Medulla oblongata (tissue), 1 donor: ENCODE results near the gene SURF1.
A peak's percentile ranks its signal among the peaks of the same experiment; 100 is the strongest.
"Not testable (repeated sequence)": the region's sequence is repeated elsewhere in the genome, so short reads cannot be mapped to it uniquely, and the experiment has no call there.

Experiments used
- DNase-seq: peaks from one replicate; pipeline ENCODE4 v3.0.0-alpha.2; 2015; ENCODE audit errors: extremely low spot score

SURF1 gene, protein sequence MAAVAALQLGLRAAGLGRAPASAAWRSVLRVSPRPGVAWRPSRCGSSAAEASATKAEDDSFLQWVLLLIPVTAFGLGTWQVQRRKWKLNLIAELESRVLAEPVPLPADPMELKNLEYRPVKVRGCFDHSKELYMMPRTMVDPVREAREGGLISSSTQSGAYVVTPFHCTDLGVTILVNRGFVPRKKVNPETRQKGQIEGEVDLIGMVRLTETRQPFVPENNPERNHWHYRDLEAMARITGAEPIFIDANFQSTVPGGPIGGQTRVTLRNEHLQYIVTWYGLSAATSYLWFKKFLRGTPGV

DNA sequence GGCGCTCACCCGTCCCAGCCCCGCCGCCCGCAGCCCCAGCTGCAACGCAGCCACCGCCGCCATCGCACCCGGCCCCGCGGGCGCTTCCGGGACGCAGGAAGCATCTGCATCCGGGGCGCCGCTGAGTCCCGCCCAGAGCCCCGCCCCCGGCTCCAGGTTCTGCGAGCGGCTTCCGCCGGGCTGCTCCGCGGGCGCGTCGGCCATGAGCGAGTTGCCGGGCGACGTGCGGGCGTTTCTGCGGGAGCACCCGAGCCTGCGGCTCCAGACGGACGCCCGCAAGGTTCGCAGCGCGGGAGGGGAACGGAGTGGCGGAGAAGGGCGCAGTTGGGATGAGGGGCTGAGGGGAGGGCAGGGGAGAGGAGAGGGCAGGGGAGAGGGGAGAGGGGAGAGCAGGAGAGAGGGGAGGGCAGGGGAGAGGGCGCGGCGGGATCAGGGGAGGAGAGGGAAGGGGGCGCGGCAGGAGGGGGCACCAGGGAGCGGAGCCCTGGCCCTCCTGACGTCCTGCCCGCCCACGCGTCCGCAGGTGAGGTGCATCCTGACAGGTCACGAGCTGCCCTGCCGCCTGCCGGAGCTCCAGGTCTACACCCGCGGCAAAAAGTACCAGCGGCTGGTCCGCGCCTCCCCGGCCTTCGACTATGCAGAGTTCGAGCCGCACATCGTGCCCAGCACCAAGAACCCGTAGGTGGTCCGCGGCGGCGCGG is at the start of gene SURF1, which contains the start of gene SURF2:
Gene SURF1, minus strand, starts transcription at position 97 of the 701 bp plus-strand sequence. Its CDS starts 34 bp downstream, at position 63.
Gene SURF2, plus strand, starts transcription at position 160 of the 701 bp plus-strand sequence. Its CDS starts 43 bp downstream, at position 203.
- DNase-seq: peak; percentile 85

GRCh38 chr9:133405508-133406438 is 49.5 kb upstream of the SURF1 start:
- no peak for DNase-seq

DNA sequence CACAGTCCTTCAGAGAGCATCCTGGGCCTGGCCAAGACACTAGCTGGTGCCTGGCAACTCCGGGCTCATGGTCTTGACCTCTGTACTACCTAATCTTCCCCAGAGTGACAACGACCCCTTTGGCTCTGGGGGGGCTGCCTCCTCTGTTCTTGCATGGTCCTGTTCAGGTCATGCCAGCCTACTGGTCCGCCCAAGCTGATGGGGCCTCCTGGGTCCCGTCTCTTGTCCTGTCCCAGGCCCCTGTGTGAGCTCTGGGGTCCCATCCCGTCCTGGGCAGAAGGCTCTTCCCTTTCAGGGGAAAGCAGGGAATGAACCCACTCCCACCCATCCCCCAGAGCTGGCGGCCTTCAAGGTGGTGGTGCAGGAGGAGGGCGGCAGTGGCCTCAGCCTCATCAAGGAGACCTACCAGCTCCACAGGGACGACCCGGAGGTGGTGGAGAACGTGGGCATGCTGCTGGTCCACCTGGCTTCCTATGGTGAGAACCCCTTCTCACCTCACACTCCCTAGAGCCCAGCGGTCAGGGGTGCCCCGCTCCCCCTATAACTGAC is 48.2 kb upstream of the SURF1 start:
- DNase-seq: no peak

GRCh38 chr9:133403766-133404453 is 47.6 kb upstream of the SURF1 start:
- DNase-seq: no peak

- DNase-seq: no peak
These were observed 46.4 kb upstream of the SURF1 start for GRCh38 chr9:133402689-133403088.

GRCh38 chr9:133401588-133401987 is 45.3 kb upstream of the SURF1 start:
- no peak for DNase-seq

- no peak for DNase-seq
These were observed 44.0 kb upstream of the SURF1 start for GRCh38 chr9:133400292-133400691.

DNA sequence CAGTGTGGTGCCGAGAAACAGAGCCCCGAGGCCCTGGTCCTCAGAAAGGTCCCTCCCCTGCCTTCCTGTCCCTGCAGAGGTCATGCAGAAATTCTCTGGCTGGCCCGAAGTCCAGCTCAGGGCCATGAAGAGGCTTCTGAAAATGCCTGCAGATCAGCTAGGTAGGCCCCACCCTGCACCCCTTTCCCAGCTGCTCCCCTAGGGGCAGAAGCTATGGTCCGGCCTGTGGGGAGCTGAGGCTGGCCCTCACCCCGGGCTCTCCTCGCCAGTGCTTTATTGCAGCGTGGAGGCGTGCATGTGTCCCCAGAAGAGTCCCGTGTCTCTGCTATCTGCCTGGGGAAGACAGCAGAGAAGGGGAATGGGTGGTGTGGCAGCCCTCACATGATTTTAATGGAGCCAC is 41.6 kb upstream of the SURF1 start:
- no peak for DNase-seq

GRCh38 chr9:133397370-133397769 is 41.1 kb upstream of the SURF1 start:
- no peak for DNase-seq

DNA sequence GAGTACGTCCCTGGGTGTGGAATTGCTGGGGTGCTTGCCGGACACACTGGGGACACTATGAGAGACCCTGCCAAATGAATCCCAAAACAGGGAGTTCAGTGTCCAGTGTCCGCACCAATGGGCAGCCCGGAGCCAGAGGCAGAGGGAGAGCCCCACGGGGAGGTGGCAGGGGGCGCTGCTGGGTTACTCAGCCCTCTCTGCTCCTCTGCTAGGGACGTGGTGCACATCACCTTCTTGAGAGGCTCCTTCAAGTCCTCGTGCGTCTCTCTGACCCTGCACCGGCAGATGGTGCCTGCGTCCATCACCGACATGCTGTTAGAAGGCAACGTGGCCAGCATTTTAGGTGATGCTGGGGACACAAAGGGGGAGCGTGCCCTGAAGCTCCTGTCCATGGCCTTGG is 40.7 kb upstream of the SURF1 start:
- DNase-seq: no peak

GRCh38 chr9:133394687-133395271 is 38.5 kb upstream of the SURF1 start:
- no peak for DNase-seq

DNA sequence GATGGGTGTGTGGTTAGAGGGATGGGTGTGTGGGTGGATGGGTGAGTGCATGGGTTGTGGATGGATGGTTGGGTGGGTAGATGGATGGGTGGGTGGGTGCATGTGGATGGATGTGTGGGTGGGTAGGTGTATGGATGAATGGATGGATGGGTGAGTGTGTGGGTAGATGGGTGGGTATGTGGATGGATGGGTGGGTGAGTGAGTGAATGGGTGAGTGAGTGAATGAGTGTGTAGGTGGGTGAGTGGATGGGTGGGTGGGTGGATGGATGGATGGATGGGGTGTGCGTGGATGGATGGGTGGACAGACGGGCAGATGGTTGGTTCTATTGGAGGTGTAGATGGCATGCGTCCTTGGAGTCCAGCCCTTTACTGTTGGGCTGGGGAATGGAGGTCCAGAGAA is 37.1 kb upstream of the SURF1 start:
- no peak for DNase-seq

GRCh38 chr9:133392308-133392707 is 36.0 kb upstream of the SURF1 start:
- DNase-seq: not testable (repeated sequence)

- not testable (repeated sequence) for DNase-seq
These were observed 35.2 kb upstream of the SURF1 start for GRCh38 chr9:133391449-133391848.

GRCh38 chr9:133390713-133391112 is 34.4 kb upstream of the SURF1 start:
- no peak for DNase-seq

DNA sequence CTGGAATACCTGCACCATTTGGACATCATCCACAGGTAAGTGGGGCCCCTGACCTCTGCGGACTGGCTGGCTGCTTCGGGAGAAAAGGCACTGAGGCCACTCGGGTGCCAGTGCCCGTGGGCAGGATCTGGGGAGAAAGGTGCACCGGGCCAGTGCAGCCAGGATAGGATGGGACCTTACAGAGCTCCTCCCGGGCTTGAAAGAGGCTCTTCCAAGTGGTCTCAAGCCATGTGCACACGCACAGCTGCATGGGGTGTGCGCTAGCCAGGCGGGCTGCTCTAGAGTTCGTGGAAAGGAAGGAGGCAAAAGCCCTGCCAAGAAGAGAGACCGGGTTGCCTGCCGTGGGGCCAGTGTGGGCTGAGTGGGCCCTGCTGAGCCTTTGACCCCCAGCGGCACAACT is 33.3 kb upstream of the SURF1 start:
- no peak for DNase-seq

DNA sequence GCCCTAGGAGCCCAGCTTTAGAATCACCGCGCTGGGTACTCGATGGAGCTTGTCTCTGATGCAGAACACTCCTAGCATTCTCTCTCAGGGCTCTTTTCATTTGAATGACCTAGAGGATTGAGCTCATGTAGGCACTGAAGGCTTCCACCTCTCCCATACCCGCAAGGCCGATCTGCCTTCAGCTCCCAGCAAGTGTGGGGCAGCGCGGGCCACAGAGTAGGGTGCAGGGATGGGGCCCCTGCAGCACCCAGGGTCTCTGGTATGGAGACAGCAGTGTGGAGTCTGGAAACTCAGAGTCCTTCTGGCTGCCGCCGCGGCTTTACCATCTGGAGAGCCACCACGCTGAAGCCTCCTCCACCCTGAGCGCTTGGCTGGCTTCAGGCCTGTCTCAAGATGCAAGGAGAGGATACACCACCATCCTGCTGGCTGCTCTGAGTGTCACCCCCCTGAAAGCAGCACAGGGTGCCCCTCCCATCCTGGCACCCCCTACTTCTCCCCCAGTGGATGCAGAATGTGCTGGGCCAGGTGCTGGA is 32.8 kb upstream of the SURF1 start:
- no peak for DNase-seq

DNA sequence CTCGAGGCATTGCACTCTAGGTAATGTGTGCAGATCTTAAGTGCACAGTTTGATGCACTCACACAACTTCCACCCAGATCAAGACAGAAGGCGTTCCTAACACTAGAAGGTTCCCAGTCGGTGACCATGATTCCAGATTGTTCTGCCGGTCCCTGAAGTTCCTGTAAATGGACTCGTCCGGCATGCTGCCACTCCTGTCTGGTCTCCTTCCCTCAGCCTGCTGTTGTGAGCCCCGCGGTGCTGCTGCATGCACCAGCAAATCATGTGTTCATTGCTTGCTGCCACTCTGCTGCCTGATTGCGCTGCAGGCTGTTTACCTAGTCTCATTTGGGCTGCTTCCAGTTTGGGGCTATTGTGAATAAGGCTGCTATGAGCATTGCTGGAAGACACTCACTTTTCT is 31.4 kb upstream of the SURF1 start:
- no peak for DNase-seq

DNA sequence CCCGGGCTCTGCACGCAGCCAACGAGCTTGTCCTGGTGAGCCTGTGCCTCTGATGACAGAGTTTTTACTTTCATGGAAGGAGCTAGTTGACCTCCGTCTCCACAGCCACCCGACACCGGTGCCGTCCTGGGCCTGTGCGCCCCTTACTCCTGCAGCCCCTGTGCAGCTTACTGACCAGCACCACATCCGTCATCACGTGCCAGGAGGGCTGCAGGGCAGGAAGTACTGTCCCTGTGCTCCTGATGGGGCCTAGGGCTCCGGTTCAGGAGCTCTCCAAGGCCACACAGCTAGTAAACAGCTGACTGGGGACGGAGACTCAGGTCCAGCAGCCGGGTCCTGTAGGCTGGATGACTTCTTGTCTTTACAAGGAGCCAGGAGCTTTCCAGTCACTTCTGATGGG is 30.1 kb upstream of the SURF1 start:
- no peak for DNase-seq

- no peak for DNase-seq
These were observed 29.2 kb upstream of the SURF1 start for GRCh38 chr9:133385452-133385851.
